Stimulated activated CD4-positive, alpha-beta T cell treated with anti-CD3 and anti-CD28 coated beads, Interleukin-2, amount 100 ng/mL, for 4 hours (primary cell): ENCODE data around the gene SLC43A1.
"Not testable (repeated sequence)": the region's sequence is repeated elsewhere in the genome, so short reads cannot be mapped to it uniquely, and the experiment has no call there.

ENCODE experiments used
- DNase-seq: peaks from one replicate; pipeline ENCODE4 v3.0.0-alpha.2; 2020; ENCODE audit warnings: low read depth

The SLC43A1 gene

DNA sequence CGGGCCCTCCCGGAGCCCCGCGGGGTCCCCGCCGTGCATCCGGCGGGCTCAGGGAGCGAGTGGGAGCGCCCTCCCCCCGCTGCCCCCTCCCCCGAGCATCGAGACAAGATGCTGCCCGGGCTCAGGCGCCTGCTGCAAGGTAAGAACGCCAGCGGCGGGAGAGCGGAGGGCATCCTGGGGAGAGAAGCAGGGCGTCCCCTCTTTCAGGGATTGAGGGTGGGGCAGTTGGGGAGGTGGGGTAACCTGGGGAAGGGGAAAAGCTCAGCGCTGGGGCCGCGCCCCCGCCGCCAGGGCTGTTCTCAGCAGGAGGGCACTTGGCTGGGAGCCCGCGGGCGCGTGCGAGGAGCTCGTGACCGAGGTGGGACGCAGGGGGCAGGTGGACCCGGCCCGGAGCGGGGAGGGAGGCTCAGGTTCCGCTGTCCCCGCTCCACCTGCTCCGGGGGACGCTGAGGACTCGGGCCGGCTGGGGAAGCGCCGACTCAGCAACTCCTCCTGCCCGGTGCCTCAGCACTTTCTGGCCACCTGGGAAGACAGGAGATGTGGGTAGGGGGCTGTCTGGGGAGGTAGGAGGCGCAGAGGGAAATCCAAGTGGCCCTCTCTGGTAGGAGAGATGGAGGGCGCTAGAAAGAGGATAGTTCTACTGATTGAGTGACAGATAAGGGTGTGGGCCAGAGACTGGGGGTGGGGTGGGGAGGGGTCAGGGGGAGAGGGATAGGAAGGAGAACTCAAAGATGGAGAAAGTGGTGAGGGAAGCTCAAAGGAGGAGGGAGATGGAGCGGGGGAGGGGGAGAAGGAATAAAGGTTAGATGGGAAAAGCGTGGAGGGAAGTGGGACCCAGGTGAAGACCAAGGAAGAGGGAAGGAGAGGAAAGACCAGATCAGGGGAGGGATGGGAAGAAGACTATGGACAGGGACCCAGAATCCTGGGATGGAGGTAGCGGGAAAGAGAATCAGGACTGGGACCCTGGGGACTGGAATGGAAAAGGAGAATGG, 54.4 kb downstream of the SLC43A1 start:
- DNase-seq = no peak

DNA sequence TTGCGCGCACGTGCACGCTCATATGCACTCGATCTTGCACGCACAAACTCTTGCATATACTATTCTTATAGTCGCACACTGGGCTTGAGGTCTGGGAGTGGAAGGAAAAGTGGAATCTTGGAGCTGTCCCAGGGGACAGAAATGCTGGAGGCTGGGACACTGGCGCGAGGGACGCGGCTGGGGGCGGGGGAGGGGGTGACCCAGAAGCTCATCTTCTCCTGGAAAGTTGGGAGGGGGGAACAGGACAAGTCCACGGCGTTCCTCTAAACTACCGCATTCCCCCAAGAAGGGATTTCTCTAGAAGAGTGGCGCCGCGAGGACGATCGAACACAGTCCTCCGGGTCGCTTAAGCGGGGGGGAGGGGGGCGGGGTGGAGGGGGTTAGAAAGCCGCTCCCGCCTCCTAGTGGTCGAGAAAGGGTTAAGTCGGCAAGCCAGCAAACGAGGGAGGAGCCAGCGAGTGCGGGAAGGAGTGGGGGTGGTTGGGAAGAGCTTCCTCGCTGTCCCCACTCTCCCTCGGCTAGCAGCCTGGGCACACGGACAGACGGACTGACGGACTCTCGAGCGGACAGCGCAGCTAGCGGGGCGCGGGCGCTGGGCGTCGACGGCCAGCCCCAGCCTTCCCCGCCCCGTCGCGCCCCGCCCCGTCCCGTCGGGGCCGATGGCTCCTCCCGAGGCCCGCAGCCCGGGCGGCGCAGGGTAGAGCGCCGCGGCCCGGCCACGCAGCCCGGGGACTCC, 55.3 kb downstream of the SLC43A1 start, which contains the start of gene RTN4RL2:
RTN4RL2 (plus strand) TSS at position 507 of the 736 bp plus-strand sequence. CDS start 338 bp downstream, outside the sequence.
- DNase-seq = peak; percentile 27

DNA sequence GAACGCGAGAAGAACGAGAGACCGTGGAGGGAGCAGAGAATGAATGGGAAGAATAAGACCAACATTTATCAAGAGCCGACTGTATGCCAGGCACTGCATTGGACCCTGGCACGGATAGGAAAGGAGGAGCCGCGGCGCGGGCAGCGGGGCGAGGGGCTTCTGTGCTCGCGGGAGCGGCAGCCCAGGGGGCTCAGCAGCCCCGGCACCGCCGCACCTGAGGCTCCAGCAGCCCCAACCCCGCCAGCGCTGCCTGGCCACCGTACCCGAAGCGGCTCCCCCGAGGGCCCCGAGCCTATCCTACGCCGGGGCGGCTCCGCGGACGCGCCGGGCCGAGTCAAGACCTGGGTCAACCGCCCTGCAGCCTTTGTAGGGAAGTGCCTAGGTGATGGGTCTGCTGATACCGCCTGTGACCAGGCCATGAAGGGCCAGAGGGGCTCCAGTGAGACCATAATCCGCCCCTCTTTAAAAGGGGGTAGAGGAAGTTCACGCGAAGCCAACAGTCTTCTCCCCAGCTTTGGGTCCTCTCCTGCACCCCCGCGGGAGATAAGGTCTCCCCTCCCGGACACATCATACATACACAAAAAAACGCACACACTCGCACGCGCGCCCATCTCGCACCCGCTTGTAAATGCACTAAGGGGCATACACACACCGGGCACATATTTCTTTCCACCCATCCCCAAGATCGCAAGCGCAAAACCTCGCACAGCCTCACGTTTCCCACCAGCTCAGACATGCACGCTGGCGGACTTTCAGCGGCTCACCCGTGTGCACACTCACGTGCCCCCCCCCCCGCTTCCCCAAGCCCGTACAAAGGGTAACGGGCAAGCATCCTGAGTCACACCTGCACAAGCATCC, 56.1 kb downstream of the SLC43A1 start:
- DNase-seq = peak; percentile 23

DNA sequence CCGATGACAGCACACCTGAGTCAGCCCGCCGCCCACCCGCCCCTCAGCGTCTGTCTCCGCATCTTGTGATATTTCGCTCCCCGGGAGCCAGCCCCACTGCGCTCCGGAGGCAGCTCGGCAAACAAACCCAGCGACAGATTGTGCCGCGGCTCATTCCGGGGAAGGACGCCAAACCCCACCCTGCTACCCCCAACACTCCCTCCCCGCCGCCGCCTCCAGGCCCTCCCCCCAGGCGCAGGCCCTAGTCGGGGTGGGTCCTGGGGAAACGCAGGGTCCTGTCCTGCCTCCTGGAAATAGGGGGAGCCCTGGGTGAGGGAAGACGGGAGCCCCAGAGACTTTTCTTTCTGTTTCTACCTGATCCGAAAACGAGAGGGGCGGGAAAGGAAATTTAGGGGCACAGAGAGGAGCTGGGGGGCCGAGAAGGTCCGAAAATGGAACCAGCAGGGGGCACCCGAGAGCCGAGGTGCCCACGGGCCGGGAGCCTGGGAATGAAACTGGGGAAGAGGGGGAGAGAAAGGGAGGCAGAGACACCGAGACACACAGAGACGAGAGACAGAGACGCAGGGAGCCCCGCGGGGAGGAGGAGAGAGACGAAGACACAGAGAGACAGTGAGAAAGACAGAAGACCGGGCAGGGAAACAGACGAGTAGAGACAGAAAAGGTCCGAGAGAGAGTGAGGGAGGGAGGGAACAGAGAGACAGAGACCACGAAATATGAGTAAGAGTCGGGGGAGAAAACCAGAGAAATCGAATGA, 56.9 kb downstream of the SLC43A1 start:
- DNase-seq = peak; percentile 84

DNA sequence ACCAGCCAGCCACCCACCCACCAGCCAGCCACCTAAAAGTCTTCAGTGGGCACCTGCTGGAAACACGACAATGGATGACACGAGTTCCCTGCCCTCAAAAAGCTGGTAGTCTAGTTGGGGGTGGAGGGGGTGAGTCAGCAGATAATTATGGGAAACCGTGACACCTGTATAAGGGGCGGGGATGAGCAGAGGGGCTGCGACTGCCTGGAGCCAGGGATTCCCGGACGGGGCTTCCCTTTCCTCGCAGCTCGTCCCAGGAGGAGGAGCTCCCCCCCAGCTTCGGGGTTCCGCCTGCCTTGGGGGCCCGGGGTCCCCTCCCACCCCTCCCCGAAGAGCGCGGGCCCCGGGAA, 57.5 kb downstream of the SLC43A1 start:
- peak; percentile 62 for DNase-seq

DNA sequence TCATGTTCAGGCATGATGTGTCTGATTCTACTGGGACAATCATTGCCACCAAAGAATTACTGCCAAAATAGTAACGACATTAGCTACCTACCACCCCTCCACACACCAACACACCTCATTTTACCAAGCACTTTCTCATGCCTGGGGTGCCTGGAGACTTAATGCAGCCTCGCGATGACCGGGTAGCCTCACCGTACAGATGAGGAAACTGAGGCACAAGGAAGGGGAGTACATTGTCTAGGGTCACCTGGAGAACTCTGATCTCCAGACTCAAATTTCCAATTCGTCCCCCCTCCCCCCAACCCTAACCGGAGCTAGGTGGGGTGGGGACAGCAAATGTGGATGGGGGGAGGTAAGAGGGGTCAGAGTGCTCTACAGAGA, 57.9 kb downstream of the SLC43A1 start:
- no peak for DNase-seq

DNA sequence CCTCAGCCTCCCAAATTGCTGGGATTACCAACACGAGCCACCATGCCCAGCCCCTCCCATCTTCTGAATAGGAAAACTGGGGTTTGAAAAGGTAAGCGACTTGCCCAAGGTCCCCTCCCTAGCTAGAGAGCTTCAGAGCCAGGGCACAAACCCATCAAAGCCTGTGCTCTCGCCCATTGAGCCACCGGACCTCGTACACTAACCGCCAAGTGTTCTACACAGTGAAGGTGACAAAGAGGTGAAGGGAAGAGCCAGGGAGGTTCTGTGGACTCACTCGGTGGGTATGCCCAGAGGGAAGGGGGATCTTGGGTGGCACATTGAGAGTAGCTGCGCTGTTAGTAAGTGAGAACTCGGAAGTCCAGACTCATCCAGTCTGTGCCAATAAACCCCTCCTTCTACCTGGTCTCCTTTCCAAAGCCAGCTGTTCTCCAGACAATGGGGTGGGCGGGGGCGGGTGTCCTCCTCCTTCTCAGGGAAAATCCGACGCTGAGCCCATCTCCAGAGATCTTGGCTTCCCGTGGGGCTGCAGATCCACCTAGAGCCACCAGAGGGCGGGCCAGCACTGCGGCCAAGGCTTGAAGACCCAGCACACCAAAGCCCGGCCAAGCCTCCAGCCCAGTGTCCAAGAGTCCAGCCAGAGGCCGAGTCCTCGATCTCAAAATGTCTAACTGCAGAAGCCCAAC, 58.4 kb downstream of the SLC43A1 start:
- DNase-seq = peak; percentile 54

DNA sequence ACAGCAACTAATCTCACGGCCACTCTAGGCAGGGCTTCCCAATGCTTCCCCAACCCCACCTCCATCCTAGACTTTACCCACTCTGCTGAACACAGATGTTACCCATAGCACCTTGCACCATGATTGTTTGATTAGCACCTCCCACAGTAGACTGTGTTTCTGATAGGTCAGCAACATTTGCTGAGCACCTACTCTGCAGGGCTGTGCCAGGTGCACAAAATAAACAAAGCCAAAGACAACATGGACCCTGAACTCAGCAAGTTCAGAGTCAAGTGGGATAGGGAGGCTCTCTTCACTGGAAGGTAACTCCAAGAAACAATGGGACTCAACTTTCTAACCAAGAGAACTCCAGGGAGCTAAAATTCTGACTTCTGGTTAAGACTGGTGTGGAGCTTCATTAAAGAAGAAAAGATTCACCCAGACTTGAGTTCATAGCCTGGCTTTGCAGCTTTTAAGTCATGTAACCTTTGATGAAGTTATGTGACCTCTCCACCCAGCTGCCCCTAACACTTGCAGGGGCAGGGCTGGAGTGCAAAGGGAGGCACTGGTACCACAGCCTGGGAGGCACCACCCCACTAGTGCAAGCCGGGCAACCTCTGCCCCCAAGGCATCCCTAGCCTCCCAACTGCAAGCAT, 61.8 kb downstream of the SLC43A1 start:
- no peak for DNase-seq

DNA sequence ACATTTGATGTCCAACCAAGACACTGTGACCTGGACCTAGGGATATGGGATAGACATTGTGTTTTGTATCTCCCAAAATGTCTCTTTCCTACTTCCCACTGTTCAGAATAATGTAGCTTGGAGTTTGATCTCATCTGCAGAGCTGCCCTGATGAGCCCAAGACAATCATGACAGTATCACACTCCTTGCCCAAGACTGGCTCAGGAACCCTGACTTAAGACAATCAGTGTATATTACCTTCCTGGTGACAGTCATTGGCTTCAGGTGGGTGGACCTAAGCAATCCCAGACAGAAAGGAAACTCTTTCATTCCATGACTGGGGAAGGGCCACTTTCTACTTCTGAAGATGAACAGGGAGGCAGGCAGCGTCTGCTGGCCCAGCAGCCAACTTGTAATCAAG, 69.4 kb downstream of the SLC43A1 start:
- no peak for DNase-seq

DNA sequence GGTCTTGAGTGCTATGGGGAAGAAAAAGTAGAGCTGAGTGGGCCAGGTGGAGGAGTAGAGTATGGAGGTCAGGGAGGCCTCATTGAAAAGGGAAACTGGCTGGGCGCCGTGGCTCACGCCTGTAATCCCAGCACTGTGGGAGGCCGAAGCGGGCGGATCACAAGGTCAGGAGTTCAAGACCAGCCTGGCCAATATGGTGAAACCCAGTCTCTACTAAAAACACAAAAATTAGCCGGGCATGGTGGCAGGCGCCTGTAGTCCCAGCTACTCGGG, 70.4 kb downstream of the SLC43A1 start:
- DNase-seq = not testable (repeated sequence)

DNA sequence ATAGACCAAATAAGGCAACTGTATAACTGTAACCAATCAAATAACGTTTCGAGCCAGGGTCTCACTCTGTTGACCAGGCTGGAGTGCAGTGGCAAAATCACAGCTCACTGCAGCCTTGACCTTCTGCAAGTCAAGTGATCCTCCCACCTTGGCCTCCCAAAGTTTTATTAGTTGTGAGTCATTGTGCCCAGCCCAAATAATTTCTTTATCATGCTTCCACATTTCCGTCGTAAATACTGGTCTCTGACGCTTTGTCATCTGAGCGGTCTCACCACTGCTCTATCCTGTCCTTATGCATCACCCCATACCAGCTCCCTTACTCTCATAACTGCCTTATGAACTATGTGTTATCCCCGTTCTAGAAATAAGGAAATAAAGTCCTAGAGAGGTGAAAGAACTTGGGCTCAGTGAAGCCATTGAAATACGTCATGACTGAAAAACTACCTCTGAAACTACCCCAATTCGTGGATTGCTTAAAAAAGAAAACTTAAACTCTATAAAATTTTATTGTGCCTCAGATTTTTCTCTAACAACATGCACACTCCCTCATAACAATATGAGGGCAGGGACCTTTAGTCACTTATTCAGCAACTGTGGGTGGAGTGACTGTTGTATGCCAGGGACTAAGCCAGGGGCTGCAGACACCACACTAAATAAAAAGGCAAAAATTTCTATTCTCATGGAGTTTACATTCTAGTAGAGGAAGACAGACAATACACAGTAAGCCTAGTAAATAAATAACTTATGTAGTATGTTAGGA, 71.0 kb downstream of the SLC43A1 start:
- no peak for DNase-seq

DNA sequence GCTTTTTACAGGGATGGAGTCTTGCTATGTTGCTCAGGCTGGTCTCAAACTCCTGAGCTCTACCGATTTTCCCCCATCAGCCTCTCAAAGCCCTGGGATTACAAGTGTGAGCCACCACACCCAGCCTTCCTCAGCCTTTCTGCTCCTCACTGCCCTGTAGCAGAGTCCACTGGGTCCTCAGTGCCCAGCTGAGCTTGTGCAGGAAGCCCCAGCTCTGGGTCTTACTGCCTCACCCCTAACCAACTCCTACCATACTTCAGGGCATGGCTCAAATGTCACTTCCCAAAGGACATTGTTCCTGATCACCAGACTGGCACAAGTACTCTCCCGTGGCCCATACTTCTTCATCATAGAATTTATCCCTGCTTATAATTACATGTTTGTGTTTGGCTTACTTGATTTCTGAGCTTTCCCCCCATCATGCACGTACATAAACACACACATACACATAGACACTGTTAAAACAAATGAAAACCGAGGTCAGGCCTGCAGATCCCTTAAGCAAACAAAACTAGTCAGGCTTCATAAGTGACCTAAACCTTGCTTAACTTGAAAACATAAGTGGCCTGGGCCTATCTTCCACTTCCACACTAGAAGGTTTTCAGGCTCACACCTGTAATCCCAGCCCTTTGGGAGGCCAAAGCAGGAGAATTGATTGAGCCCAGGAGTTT, 74.6 kb downstream of the SLC43A1 start:
- no peak for DNase-seq

DNA sequence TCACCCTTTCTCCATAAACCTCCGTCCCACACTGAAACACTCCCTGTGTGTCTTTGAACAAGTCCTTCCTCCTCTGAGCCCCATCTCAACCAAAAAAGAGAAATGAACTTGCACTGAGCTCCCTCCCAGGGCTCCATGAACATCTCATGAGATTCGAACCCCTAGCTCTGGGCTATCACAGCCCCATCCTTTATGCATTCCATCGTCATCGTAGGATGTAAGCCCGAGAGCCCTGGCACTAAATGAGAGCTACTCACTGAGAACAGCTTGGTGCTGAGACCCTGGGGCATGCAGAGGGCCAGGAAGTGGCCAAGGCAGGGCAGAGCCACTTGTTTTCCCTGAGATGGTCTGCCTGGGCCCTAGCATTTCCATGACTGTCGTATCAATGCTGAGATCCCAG, 75.7 kb downstream of the SLC43A1 start:
- DNase-seq = no peak

DNA sequence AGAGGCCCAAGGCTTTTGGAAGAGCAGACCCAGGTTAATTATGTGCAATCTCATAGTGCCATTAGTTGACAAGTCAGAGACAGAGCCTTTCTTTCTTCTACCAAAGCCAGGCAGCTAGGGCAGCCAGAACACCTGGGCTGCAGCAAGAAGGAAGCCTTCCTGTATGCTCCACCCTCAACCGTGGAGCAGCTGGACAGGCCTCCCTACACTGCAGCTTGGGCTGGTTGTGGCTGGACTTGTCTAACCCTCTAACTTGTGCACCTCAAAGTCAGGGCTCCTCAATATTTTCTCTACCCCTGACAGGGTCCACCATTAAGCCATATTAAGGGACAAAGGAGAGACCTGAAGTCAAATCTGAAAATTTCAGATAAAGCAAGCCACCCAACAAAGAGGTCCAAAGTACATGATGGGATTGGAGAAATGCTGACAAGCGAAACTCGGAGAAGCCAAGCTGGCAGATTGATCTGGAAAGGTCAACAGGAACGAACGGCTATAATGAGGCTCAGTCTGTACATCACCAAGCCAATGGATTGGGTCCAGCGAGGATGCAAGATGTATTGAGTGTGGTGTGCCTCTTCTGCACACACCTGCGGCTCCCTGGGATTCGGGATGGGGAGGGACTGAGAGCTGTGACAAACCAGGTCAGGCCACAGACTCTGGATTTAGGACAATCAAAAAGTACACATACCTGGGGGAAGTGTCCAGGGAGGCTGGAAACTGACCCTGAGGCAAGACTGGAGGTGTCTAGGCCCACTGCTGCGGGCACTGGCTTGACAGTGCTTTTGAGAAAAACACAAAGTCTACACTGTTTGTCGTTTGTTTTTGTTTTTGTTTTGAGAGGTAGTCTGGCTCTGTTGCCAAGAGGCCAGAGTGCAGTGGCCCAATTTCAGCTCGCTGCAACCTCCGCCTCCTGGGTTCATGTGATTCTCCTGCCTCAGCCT, 76.9 kb downstream of the SLC43A1 start:
- DNase-seq = no peak

DNA sequence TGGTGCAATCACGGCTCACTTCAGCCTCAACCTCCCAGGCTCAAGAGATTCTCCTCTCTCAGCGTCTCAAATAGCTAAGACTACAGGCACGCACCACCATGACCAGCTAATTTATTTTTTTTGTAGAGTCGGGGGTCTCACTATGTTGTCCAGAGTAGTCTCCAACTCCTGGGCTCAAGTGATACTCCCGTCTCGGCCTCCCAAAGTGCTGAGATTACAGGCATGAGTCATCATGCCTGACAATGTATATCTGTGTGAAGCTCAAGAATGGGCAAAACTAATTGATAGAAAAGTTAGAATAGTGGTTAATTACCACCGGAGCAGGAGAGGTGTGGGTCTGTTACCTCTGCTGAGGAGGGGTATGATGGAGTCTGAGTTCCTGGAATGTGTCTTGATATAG, 79.5 kb downstream of the SLC43A1 start:
- DNase-seq = no peak

DNA sequence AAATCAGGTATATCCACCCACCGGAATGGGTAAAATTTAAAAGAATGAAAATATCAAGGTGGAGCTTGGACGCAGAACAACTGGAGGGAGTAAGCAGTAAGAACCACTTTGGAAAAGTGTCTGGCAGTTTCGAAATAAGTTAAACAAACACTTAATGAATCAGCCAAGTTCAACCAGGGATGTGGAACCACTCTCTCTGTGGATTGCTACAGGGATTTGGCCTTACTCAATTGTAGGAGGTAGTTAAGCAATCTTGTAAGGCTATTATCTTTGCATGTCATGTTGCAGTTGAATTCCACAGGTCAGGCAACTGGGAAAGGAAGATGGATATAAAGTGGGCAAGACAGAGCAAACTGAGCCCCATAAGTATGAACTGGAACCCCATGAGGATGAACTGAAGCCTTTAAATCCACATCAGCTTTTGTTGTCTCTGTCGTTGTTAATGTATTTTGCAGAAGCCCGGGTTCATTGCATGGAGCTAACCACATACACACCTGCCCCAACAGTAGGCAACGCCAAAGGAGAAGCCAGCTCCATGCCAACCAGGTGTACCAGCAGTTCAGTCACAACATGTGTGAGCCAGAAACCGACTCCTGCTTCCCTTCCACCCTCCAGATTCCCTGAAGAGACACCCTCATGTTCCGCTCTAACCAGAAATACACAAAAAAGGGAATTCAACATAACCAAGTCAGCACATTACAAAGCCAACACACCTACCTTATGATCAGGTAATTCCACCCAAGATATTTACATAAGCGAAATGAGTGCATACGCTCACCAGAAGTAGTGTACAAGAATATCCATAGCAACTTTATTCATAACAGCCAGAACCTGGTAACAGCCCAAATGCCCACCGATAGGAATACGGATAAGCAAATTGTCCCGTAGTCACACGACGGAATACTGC, 80.6 kb downstream of the SLC43A1 start:
- DNase-seq = no peak
